Measurements from ENCODE around the gene STRA6. TPM values are rescaled to one million over a fixed set of nuclear protein-coding genes. Genes with fewer than 3 reads are reported as not detected.

STRA6 gene
- total RNA-seq, 4 donors from 2014 or later = 0.13 to 0.83 (median 0.47) TPM

- no peak for TF ChIP-seq CTCF (IDR thresholded peaks at IDR 0.05)
- TF ChIP-seq POLR2AphosphoS5 (IDR thresholded peaks at IDR 0.05) = peak in 1 of 2 donors; percentile 11
- Histone ChIP-seq H3K9me3 (no peaks in the 10 kb centered on the region), H3K4me3 (peak overlapping the region; percentile 43 to 55 (median 52)), H3K36me3 (peaks cover 0 to 10% (median 5%) of the 10 kb centered on the region in 4 donors), H3K27me3 (no peaks in the 10 kb centered on the region), H3K4me1 (peaks cover 53 to 92% (median 86%) of the 10 kb centered on the region in 4 donors), H3K27ac (replicated peaks in 1 of 4) (peak overlapping the region; percentile 77 to 80 (median 78))
- DNase-seq (ENCODE audit: extremely low spot score) = peak; percentile 92
- 61% methylated on average over 8 of the region's 13 CpGs for WGBS
- intact Hi-C loops (cut with DNase I) = no loop called here
Measured at GRCh38 chr15:74172701-74173379, 29.7 kb downstream of the STRA6 start.

- H3K27me3 ChIP-seq = no peaks in the 10 kb centered on the region
- no peak for DNase-seq (ENCODE audit: extremely low spot score)
- peak overlapping the region; percentile 77 to 80 (median 78) for H3K27ac ChIP-seq (replicated peaks in 1 of 4)
- TF ChIP-seq POLR2AphosphoS5 (IDR thresholded peaks at IDR 0.05) (no peak), CTCF (IDR thresholded peaks at IDR 0.05) (no peak), POLR2A (IDR thresholded peaks at IDR 0.05; ENCODE audit: low read depth) (no peak), EP300 (IDR thresholded peaks at IDR 0.05) (no peak)
- peaks cover 49 to 86% (median 81%) of the 10 kb centered on the region in 4 donors for H3K4me1 ChIP-seq
- 100% methylated on average over 1 of the region's 1 CpG for WGBS
- intact Hi-C loops (cut with DNase I) = no loop called here
- no peaks in the 10 kb centered on the region for H3K9me3 ChIP-seq
- H3K36me3 ChIP-seq = peaks cover 0 to 10% (median 5%) of the 10 kb centered on the region in 4 donors
- no peak overlapping the region for H3K4me3 ChIP-seq
Measured at GRCh38 chr15:74171965-74172541, 30.5 kb downstream of the STRA6 start.

GRCh38 chr15:74170875-74171578, 31.6 kb downstream of the STRA6 start:
- DNase-seq (ENCODE audit: extremely low spot score) = no peak
- Histone ChIP-seq H3K27ac (replicated peaks in 1 of 4) (peak overlapping the region in 2 of 4 donors; percentile 50 to 52), H3K4me3 (no peak overlapping the region), H3K4me1 (peaks cover 45 to 76% (median 71%) of the 10 kb centered on the region in 4 donors), H3K9me3 (no peaks in the 10 kb centered on the region), H3K36me3 (peaks cover 0 to 10% (median 3%) of the 10 kb centered on the region in 4 donors), H3K27me3 (no peaks in the 10 kb centered on the region)
- intact Hi-C loops (cut with DNase I) = no loop called here
- 100% methylated on average over 3 of the region's 7 CpGs for WGBS
- TF ChIP-seq POLR2AphosphoS5 (IDR thresholded peaks at IDR 0.05) = no peak
- no peak for TF ChIP-seq CTCF (IDR thresholded peaks at IDR 0.05)
- TF ChIP-seq EP300 (IDR thresholded peaks at IDR 0.05) = no peak
- no peak for TF ChIP-seq POLR2A (IDR thresholded peaks at IDR 0.05; ENCODE audit: low read depth)

- intact Hi-C loops (cut with DNase I) = no loop called here
- Histone ChIP-seq H3K9me3 (no peaks in the 10 kb centered on the region), H3K27ac (replicated peaks in 1 of 4) (peak overlapping the region in 2 of 4 donors; percentile 50 to 52), H3K4me1 (peaks cover 38 to 68% (median 63%) of the 10 kb centered on the region in 4 donors), H3K4me3 (no peak overlapping the region), H3K27me3 (no peaks in the 10 kb centered on the region), H3K36me3 (peaks cover 0 to 3% (median 0%) of the 10 kb centered on the region in 4 donors)
- no peak for DNase-seq (ENCODE audit: extremely low spot score)
- TF ChIP-seq POLR2A (IDR thresholded peaks at IDR 0.05; ENCODE audit: low read depth) (no peak), EP300 (IDR thresholded peaks at IDR 0.05) (no peak), POLR2AphosphoS5 (IDR thresholded peaks at IDR 0.05) (no peak), CTCF (IDR thresholded peaks at IDR 0.05) (no peak)
- 79% methylated on average over 13 of the region's 15 CpGs for WGBS
Measured at GRCh38 chr15:74170071-74170844, 32.3 kb downstream of the STRA6 start.

Measured in esophagus muscularis mucosa (tissue), 4 donors.